SK-N-SH (cell line): Measurements from ENCODE around the gene OGG1. TPM values are rescaled to one million over a fixed set of nuclear protein-coding genes. Genes with fewer than 3 reads are reported as not detected.

Source experiments
- CTCF ChIA-PET: fragments of 300-600, 350-600 bp; formaldehyde crosslinking; extraction: SDS; loops from one replicate; lab custom pipeline; 2021; lab: Yijun Ruan, JAX
- POLR2A ChIA-PET: fragments of 350-600 bp; sonication (Branson Sonifier 250); formaldehyde crosslinking; extraction: SDS; loops from one replicate; lab custom pipeline; 2020; ENCODE audit warnings: antibody characterized with exemption, inconsistent platforms; lab: Yijun Ruan, JAX
- DNase-seq: peaks from one replicate; pipeline ENCODE4 v3.0.0; 2012
- H2AFZ ChIP-seq: fragments of 200-600 bp; sonication (generic); 2 replicates; pipeline ENCODE4 v1.8.1; 2016; ENCODE audit warnings: antibody characterized with exemption, mild to moderate bottlenecking, low read depth
- H3F3A ChIP-seq: fragments of 200-600 bp; sonication (generic); replicated peaks from 2 replicates; pipeline ENCODE3; 2016; ENCODE audit warnings: antibody characterized with exemption, mild to moderate bottlenecking; ENCODE audit not compliant: insufficient read depth
- H3K27ac ChIP-seq, 2 experiments: fragments of 200-500 bp in 1 of 2; fragments of 200-600 bp in 1 of 2; sonication (Bioruptor generic) in 1 of 2; sonication (generic), shearing (Covaris generic) in 1 of 2; 2 replicates each; pipeline versions ENCODE4 v1.5.1 to v1.6.1; 2014 to 2016; ENCODE audit warnings: low read depth in 2 of 2, inconsistent platforms in 1 of 2, low read length in 1 of 2, mild to moderate bottlenecking in 1 of 2, mixed read lengths in 1 of 2
- H3K27me3 ChIP-seq: fragments of 200-600 bp; sonication (generic), shearing (Covaris generic); 2 replicates; pipeline ENCODE4 v1.6.1; 2016; ENCODE audit warnings: mixed run types; ENCODE audit not compliant: insufficient read depth
- H3K36me3 ChIP-seq, 2 experiments: fragments of 200-500 bp in 1 of 2; fragments of 200-600 bp in 1 of 2; sonication (Bioruptor generic) in 1 of 2; sonication (generic) in 1 of 2; replicated peaks in 1 of 2; 2 replicates each; pipeline versions ENCODE3 to v1.5.1; 2014 to 2016; ENCODE audit warnings: low read length in 1 of 2, mild to moderate bottlenecking in 1 of 2; ENCODE audit not compliant: insufficient read depth in 2 of 2, control insufficient read depth in 1 of 2
- H3K4me1 ChIP-seq, 2 experiments: fragments of 200-500 bp in 1 of 2; fragments of 200-600 bp in 1 of 2; sonication (Bioruptor generic) in 1 of 2; sonication (generic), shearing (Covaris generic) in 1 of 2; 2 replicates each; pipeline versions ENCODE4 v1.5.1 to v1.6.1; 2014 to 2016; ENCODE audit warnings: low read depth in 1 of 2, low read length in 1 of 2, mixed run types in 1 of 2; ENCODE audit not compliant: insufficient read depth in 2 of 2, control insufficient read depth in 1 of 2
- H3K4me2 ChIP-seq: fragments of 200-600 bp; sonication (generic), shearing (Covaris generic); 2 replicates; pipeline ENCODE4 v1.6.1; 2017; ENCODE audit warnings: mixed run types
- H3K4me3 ChIP-seq, 2 experiments: fragments of 200-500 bp in 1 of 2; fragments of 200-600 bp in 1 of 2; sonication (Bioruptor generic) in 1 of 2; sonication (generic), shearing (Covaris generic) in 1 of 2; 2 replicates each; pipeline versions ENCODE4 v1.5.1 to v1.8.1; 2014 to 2016; ENCODE audit warnings: low read depth in 2 of 2, inconsistent platforms in 1 of 2, low read length in 1 of 2, mild to moderate bottlenecking in 1 of 2, mixed read lengths in 1 of 2, moderate library complexity in 1 of 2
- H3K79me2 ChIP-seq: fragments of 200-600 bp; sonication (generic); 2 replicates; pipeline ENCODE4 v1.8.1; 2017; ENCODE audit warnings: mild to moderate bottlenecking; ENCODE audit not compliant: insufficient read depth
- H3K9ac ChIP-seq: fragments of 200-600 bp; sonication (generic); 2 replicates; pipeline ENCODE4 v1.6.1; 2017; ENCODE audit warnings: mixed run types
- H3K9me2 ChIP-seq: fragments of 200-600 bp; sonication (generic); 2 replicates; pipeline ENCODE4 v1.6.1; 2017; ENCODE audit warnings: mixed run types
- H3K9me3 ChIP-seq: fragments of 200-600 bp; sonication (generic); 2 replicates; pipeline ENCODE4 v1.6.1; 2017; ENCODE audit warnings: mixed run types, mild to moderate bottlenecking, moderate library complexity
- H4K20me1 ChIP-seq: fragments of 200-600 bp; sonication (generic); 2 replicates; pipeline ENCODE4 v1.6.1; 2017; ENCODE audit warnings: mild to moderate bottlenecking, mixed run types; ENCODE audit not compliant: insufficient read depth
- CHD2 ChIP-seq: fragments of 150-350 bp; IDR thresholded peaks from 2 replicates; pipeline ENCODE4 v1.6.1; 2018; ENCODE audit warnings: low read length; ENCODE audit not compliant: partially characterized antibody
- CTCF ChIP-seq: fragments of 200-600 bp; sonication (generic); IDR thresholded peaks from 2 replicates; pipeline ENCODE4 v1.6.1; 2017; ENCODE audit warnings: antibody characterized with exemption, mild to moderate bottlenecking, moderate library complexity
- ELF1 ChIP-seq: IDR thresholded peaks from 2 replicates; pipeline ENCODE4 v1.4.0; 2012
- EP300 ChIP-seq, 2 experiments: IDR thresholded peaks; 2 replicates each; pipeline versions ENCODE4 v1.4.0 to v1.6.1; 2012; ENCODE audit warnings: borderline replicate concordance in 1 of 2, low read depth in 1 of 2, low read length in 1 of 2
- EZH2phosphoT487 ChIP-seq: fragments of 200-600 bp; sonication (generic); IDR thresholded peaks from 2 replicates; pipeline ENCODE4 v1.6.1; 2017; ENCODE audit warnings: low read depth, mixed run types, mild to moderate bottlenecking, antibody characterized with exemption, moderate library complexity, borderline replicate concordance
- IRF3 ChIP-seq: fragments of 150-350 bp; IDR thresholded peaks from 2 replicates; pipeline ENCODE4 v1.6.1; 2016; ENCODE audit warnings: mild to moderate bottlenecking, low read depth, low read length
- MAX ChIP-seq: IDR thresholded peaks from 2 replicates; pipeline ENCODE4 v1.4.0; 2012; ENCODE audit warnings: low read depth
- MEF2A ChIP-seq: IDR thresholded peaks from 2 replicates; pipeline ENCODE4 v1.4.0; 2012; ENCODE audit warnings: low read depth, borderline replicate concordance
- MXI1 ChIP-seq: IDR thresholded peaks from 2 replicates; pipeline ENCODE4 v1.6.1; 2012; ENCODE audit warnings: mild to moderate bottlenecking, low read depth, low read length, improper control_type of control experiment
- PBX3 ChIP-seq: IDR thresholded peaks from 2 replicates; pipeline ENCODE4; 2012
- POLR2AphosphoS5 ChIP-seq: IDR thresholded peaks from 2 replicates; pipeline ENCODE4 v1.6.1; 2012; ENCODE audit warnings: low read depth, low read length
- RAD21 ChIP-seq: IDR thresholded peaks from 2 replicates; pipeline ENCODE4 v1.6.1; 2012; ENCODE audit warnings: mild to moderate bottlenecking, low read length
- REST ChIP-seq: IDR thresholded peaks from 2 replicates; pipeline ENCODE4 v1.6.1; 2012; ENCODE audit warnings: mild to moderate bottlenecking, low read depth, low read length, moderate library complexity
- SIN3A ChIP-seq: IDR thresholded peaks from 2 replicates; pipeline ENCODE4 v1.6.1; 2012; ENCODE audit warnings: low read depth, mild to moderate bottlenecking, low read length, moderate library complexity, borderline replicate concordance
- YY1 ChIP-seq: IDR thresholded peaks from 2 replicates; pipeline ENCODE4 v1.4.0; 2012; ENCODE audit warnings: low read depth, mild to moderate bottlenecking
- ZBTB33 ChIP-seq: IDR thresholded peaks from 2 replicates; pipeline ENCODE4 v1.4.0; 2012; ENCODE audit warnings: low read depth, borderline replicate concordance
- WGBS: methylation state at CpG from one replicate; pipeline ENCODE4 v1.1.6; 2017; ENCODE audit warnings: low lambda C conversion rate; 5-methylcytosine and 5-hydroxymethylcytosine counted together
- polyA plus RNA-seq, 3 experiments: library from polyadenylated mRNA; depleted of rRNA; stranded (reverse); fragments of >200 nt; gene quantifications; 2 replicates each; pipeline ENCODE4 v1.2.3, GENCODE V29; 2012

OGG1 gene
- polyA plus RNA-seq, 1 of the 3 experiments (the other 2 are of a cell fraction), result 26.8 TPM

- TF ChIP-seq IRF3 (no peak), ZBTB33 (no peak), EZH2phosphoT487 (no peak), SIN3A (no peak), EP300 (IDR thresholded peaks at IDR 0.05; ENCODE audit: borderline replicate concordance in 1 of 2, low read depth in 1 of 2, low read length in 1 of 2) (no peak), ELF1 (no peak), RAD21 (no peak), CHD2 (no peak)
These were observed 19.0 kb upstream of the OGG1 start (continued) for GRCh38 chr3:9730657-9731205.

- Histone ChIP-seq H3K9me2 (no peaks in the 10 kb centered on the region), H3K9me3 (no peaks in the 10 kb centered on the region), H3K79me2 (peaks cover 48% of the 10 kb centered on the region), H3K27ac (peak within 1 kb of the TSS; percentile 95 to 98), H2AFZ (peak within 1 kb of the TSS; percentile 99), H4K20me1 (peaks cover 25% of the 10 kb centered on the region), H3K27me3 (no peaks in the 10 kb centered on the region), H3F3A (peaks cover 14% of the 10 kb centered on the region), H3K9ac (peak within 1 kb of the TSS; percentile 98), H3K4me3 (peak within 1 kb of the TSS; percentile 84 to 91), H3K4me2 (peak within 1 kb of the TSS; percentile 100), H3K4me1 (peaks cover 5 to 14% of the 10 kb centered on the region in 2 experiments; a peak in 1 of 4 replicates), H3K36me3 (peaks cover 12 to 19% of the 10 kb centered on the region in 2 experiments)
- CTCF ChIA-PET, result interaction anchor here (0.9 to 2.6 kb wide), 2 partner anchors 18 to 228 kb away, joined by 3 to 10 read pairs; partner anchors contain the start of gene OGG1
- WGBS, result 3% methylated on average over 51 of the region's 88 CpGs
- POLR2A ChIA-PET, result interaction anchor here (1.2 to 4.4 kb wide), 3 partner anchors 14 to 82 kb away, joined by 3 to 22 read pairs (median 4); partner anchors contain the start of genes MTMR14 and OGG1
- DNase-seq, result peak; percentile 99
- TF ChIP-seq MEF2A (no peak), MXI1 (no peak; the same call in 1 of the 2 replicates), IRF3 (no peak), CTCF (no peak), YY1 (peak; percentile 40; the same call in 1 of the 2 replicates), MAX (peak; percentile 84), ELF1 (no peak), SIN3A (peak; percentile 9; the same call in 1 of the 2 replicates), PBX3 (peak; percentile 15; the same call in 1 of the 2 replicates), POLR2AphosphoS5 (peak; percentile 64), REST (no peak)
These were observed 18.3 kb upstream of the OGG1 start, which contains the start of gene BRPF1 for GRCh38 chr3:9731206-9732079. BRPF1 (plus strand) TSS chr3:9731735; CDS start chr3:9734141, 2,406 bp downstream.
